HG02884 (cell line): ENCODE results near the gene OTUD5.
"Not testable (repeated sequence)": the region's sequence is repeated elsewhere in the genome, so short reads cannot be mapped to it uniquely, and the experiment has no call there.

Experiments
- ATAC-seq: cut with Tn5 transposase; IDR thresholded peaks from one replicate; pipeline ENCODE4 v1.9.1; 2021; ENCODE audit warnings: mild to moderate bottlenecking, moderate library complexity; ENCODE audit not compliant: unreplicated experiment

Gene OTUD5

DNA sequence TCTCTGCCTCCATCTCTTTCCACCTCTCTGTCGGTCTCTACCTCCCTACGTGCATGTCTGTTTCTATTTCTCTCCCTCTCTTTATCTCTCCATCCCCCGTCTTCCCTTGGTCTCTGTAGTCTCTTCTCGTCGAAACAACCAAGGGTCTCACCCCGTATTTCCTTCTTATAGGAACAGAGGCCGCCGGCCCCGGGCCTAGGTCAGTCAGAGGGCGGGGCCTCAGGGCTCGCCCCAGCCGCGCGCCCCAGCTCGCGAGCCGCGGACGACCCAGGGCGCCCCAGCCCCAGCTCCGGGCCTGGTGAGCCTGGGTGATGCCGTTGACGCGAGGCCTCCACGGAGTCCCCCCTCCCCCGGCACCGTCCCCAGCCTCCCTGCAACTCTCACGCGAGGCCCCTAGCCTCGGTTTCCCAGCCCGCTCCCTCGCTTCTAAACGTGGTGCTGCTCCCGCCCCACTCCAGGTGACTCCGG is 66.4 kb downstream of the OTUD5 start:
- peak; percentile 45 for ATAC-seq

DNA sequence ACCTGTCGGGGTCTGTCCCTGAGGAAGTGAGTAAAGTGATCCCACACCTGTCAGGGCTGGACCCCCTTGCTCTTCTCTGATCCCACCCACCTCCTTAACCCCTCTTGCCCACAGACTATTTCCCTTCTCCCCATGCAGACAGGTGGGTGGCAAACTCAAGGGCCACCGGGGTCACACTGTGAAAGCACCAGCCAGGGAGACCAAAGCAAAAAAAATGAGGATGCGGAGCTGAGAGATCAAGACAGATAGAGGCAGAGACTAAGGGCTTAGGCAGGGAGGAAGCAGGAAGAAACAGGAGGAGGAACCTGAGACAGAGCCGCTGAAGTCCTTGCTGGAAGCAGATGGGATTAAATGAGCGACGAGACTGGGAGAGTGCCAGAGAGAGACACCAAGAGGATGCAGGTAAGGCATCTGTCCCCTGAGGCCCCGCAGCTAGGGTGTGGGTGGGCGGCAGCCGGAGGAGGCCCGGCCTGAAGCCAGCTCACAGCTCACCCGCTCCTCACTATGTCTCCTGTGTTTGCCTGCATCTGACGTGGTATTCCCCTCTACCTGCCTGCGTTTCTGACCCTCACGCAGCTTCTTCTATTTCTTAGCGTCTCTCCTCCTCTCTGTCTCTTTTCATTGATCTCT is 67.0 kb downstream of the OTUD5 start:
- no peak for ATAC-seq

DNA sequence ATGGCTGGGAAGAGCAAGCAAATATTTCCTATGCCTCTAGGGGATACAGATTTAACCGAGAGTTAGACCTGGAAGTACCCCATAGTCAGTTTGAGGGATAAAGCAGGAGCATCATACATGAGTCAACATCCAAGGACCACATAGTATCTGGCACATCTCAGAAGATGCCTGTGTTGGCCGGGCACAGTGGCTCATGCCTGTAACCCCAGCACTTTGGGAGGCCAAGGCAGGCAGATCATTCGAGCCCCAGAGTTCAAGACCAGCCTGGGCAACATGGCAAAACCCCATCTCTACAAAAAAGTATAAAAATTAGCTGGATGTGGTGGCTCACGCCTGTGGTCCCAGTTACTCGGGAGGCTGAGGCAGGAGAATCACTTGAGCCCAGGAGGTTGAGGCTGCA is 70.8 kb downstream of the OTUD5 start:
- ATAC-seq: not testable (repeated sequence)

DNA sequence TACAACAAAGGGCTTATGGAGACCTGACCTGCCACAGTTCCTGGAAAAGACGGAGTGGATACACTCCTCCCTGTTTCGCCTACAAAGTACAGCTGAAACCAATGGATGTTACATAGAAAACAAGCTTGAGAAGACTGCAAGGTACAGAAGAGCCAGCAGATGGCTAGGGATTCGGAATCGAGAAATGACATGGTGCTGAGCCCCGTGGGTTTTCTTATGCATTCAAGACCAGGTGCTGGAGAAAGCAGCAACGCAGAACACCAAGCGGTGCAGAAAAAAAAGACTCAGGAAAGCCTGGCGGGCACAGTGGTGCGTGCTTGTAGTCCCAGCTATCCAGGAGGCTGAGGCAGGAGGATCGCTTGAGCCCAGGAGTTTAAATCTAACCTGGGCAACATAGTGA is 73.7 kb downstream of the OTUD5 start:
- ATAC-seq: no peak

DNA sequence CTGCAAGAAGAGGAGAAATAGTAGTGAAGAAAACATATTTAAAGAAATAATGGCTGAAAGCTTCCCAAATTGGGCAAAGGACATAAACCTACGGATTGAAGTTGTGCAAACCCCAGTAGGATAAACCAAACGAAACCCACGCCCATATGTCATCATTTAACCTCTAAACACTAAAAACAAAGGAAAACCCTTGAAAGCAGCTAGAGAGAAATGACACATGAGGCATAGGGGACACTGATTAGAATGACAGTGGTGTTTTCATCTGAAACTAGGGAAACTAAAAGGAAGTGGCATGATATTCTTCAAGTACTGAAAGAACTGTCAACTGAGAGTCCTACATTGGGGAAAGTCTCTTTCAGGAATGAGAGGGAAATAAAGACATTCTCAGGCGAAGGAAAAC is 80.5 kb downstream of the OTUD5 start:
- ATAC-seq: not testable (repeated sequence)
